Anterior cingulate cortex (tissue), 58 donors: Measurements from ENCODE around the gene TMEM163.
A peak's percentile ranks its signal among the peaks of the same experiment; 100 is the strongest.
"Not testable (repeated sequence)": the region's sequence is repeated elsewhere in the genome, so short reads cannot be mapped to it uniquely, and the experiment has no call there.

ENCODE experiments used
- DNase-seq, 58 donors: peaks; one replicate each; lab custom pipeline; 2025; lab: John Stamatoyannopoulos, UW

TMEM163 gene

DNA sequence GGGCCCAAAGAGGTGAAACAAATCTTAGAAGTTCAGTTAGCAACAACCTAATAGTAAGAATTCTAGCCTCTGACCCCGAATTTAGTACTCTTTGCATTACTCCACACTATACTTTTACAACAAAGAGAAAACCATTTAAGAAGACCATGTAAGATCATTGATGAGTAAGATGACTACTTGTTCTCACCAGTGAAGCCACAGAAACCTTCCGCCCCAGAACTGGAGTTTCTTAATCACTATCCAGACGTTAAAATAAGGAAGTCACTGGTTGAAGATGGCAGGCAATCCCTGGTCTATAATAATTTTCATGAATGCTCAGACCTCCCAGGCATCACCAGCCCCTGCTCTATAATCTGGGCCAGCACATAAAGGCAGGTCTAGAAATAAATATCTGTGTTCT is 95.0 kb downstream of the TMEM163 start:
- DNase-seq, result no peak

DNA sequence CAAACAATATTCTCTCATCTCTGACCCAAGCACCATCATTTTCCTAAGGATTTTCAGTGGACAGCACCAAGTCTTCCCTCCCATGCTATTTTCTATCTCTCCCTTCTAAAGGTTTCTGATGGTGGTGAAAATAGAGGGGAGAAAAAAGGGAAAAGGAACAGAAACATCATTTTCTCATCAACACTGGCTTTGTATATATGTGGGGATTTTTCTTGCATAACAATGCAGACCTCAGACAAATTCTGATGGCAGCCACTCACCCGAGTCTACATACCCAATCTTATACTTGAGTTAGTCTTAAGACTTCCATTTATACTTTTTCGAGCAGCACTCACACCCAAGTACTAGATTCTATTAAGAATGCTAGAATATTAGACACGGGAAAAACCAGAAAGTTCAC is 95.8 kb downstream of the TMEM163 start:
- no peak for DNase-seq

DNA sequence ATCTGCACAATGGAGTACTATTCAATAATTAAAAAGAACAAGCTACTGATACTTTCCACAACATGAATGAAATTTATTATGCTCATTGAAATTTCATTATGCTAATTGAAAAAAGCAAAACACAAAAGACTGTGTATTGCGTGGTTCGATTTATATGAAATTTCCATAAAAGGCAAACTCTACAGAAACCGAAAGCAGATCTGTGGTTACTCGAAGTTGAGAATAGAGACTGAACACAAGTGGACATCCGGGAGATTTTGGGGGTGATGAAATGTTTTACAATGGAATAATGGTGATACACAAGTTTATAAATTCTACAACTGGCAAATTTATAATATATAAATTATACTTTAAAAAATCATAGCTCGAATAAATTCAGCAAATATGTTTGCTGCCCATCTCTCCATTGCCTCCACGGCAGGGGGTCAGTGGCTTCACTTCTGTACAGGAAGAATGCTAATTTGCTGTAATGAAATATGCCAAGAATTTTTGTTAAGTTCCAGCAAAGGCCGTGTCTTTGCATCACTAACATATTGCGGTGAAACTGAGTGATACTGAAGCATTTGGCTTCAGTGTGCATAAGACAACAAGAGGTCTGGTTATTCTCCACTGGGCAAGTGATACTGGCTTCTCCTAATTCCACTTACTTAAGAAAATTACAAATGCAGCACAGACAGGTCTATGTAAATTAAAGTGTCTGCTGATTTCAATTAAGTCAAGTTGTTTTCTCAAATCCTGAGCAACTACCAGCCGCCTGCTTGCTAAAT is 96.7 kb downstream of the TMEM163 start:
- DNase-seq, result no peak

DNA sequence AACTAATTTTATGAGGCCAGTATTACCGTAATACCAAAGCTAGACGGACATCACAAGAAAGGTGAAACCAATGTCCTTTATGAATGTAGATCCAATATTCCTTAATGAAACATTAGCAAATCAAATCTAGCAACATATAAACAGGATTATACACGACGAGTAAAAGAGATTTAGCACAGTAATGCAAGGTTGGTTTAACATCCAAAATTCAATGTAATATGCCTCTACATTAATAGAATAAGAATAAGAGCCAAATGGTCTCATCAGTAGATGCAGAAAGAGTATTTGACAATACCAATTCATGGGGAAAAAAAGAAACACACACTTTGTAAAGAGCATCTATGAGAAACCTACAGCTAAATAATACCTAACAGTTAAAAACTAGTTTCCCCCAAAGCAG is 99.5 kb downstream of the TMEM163 start:
- DNase-seq, result no peak

DNA sequence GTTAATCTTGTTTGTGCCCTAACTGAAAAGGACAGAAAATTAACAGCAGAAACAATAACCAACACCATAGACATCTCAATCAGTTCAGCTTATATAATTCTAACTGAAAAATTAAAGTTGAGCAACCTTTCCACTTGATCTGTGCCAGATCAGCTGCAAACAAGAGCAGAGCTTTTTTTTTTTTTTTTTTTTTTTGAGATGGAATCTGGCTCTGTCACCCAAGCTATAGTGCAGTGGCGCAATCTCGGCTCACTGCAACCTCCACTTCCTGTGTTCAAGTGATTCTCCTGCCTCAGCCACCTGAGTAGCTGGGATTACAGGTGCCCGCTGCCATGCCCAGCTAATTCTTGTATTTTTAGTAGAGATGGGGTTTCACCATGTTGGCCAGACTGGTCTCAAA is 103.3 kb downstream of the TMEM163 start:
- not testable (repeated sequence) for DNase-seq

DNA sequence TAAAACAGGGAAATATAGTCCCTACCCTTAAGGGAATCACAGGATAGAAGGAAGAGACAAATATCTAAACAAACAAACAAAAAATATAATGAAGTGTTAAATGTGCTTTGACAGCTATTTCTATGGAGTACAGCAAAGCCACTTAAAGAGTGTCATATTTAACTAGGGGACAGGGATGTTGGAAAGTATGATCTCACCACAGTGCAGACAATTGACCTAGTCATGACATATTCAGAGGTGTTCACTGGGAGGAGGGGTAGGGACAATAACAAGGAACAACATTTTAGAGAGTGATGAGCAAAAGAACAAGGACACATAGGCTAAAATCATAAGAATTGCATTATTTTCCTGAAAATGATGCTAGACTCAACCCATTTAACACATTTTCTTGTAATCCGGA is 107.5 kb downstream of the TMEM163 start:
- no peak for DNase-seq

DNA sequence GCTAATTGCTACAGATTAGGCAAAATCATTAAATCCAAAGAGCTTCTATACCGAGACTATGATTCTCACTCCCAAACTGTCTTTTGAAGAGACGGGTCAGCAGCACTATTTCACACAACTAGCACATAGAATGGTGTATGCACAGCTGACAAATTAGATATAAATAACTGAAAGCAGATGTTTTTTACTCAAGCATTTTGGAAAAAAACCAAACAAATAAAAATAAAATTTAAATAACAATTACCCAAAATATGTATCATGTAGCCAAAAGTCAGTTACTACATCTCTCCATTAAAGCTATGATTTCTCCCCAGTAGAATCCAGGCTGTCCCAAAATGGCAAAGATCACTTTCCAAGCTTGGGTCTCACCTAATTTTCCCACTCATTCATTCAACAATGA is 107.9 kb downstream of the TMEM163 start:
- DNase-seq, result no peak

DNA sequence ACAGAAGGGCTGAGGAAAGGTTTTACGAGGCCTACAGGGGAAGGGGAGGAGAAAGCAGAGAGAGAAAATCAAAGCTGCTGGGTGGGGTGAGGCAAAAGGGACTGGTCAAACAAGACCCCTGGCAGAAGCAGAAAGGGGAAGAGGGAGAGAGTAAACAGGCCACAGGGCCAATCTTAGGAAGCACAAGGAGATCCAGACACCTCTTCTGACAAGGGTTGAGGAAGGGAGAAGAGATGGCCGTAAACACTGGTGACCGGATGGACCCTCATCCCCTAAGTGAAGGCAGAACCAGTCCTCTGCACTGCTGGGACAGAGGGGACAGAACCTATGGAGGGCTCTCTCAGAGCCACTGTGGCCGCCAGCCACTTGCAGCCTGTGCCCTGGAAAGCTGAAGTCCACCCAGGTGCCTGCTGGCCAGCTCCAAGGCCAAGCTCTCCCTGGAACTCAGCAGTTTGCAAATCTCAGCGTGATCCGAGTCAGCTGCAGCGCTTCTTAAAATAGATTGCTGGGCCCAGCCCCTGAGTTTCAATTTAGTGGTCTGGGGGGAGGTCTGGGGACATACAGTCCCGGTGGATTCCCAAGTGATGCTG is 108.8 kb downstream of the TMEM163 start:
- no peak for DNase-seq

DNA sequence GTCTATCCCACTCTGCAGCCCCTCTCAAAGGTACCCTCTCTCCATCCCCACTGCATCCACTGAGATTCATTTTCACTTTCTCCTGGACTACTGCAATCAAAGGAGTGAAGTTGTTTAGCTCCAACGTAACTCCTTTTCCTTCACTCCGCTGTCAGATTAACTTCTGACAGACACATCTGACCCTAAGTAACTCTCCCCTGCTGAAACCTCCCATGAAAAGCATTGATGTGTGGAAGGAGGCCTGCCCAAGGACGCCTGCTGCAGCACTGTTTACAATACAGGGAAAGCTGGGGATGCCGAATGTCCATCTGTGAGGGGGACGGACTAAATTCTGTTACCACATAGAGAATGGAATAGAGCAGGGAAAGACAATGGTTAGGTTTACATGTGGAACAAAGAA is 114.8 kb downstream of the TMEM163 start:
- no peak for DNase-seq

DNA sequence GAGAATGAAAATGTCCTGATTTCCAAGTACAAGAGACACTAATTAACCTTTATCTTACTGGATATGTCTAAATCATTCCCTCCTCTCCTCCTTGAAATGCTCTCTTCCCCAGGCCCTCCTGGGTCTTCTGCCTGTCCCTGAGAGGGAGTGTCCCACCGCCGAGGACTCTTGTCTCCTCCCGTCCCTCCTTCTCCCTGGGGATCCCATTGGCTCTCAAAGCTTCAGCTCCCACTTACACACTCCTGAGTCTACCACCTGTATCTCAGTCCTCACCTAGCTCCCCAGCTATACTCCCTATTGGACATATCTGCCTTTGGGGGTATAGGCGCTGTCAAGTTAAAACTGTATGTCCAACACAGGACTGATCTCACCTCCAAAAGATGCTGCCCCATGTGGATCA is 116.1 kb downstream of the TMEM163 start:
- no peak for DNase-seq

DNA sequence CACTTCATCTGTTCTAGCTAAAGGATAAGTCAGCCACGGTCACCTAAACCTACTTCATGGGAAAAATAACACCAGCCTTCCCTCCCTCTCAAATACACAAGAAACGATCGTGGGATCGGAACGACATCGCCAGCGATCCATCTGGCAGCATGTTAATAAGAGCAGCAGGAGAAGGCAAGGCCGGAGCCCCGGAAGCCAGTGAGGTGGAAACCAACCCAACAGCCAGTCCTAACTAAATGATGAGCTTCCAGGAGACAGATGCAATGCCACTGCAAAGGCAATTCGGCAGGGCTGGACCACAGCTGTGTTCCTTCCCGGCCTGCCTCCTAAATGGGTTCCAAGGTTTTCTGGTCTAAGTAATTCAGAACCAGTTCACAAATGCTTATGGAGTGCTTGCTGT is 117.5 kb downstream of the TMEM163 start:
- no peak for DNase-seq

DNA sequence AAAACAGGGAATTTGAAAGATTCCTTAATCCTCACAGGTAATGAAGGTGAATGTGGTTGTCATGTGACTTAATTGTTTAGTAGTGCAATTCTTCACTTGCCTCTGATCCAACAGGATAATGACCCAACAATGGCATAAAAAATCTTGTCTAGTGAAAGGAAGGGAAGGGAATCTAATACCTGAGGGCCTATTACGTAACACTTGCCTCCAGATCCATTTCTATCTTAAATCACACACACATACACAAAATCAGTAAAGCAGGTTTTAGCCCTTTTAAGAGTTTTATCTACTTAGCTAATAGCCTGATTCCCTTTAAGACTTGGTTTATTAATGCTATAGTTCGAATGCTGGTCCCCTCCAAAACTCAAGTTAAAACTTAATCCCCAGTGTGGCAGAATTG is 118.6 kb downstream of the TMEM163 start:
- no peak for DNase-seq

DNA sequence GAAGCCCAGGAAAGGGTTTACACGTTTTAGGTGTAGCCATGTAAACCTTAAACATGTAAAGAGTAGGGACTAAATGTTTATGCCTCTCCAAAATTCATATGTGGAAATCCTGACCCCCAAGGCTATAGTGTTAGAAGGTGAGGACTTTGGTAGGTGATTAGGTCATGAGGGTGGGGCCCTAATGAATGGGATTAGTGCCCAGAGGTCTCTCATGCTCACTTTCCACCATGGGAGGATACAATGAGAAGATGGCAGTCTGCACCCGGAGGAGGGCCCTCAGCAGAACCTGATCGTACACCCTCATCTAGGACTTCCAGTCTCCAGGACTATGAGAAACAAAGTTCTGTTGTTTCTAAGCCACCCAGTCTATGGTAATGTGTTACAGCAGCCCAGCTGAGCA is 119.6 kb downstream of the TMEM163 start:
- no peak for DNase-seq

DNA sequence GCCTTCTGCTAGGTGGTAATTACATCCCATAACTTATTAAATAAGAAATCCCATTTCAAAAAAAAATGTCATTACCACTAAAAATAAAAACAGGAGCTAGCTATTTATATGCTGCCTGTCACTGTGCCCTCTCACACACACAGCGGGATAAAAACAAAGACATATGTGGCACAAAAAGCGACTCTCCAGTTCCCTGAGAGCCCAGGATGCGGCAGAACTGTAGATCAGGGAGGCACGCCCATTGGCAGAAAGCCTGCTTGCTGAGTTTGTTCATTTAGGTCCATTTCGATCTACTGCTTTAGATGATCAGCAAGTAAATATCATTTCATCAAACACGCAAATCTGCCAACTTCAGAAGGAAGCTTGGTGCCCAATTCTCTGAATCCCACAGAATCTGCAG is 124.4 kb downstream of the TMEM163 start:
- peak in 2 of 58 donors; percentile 4 for DNase-seq

DNA sequence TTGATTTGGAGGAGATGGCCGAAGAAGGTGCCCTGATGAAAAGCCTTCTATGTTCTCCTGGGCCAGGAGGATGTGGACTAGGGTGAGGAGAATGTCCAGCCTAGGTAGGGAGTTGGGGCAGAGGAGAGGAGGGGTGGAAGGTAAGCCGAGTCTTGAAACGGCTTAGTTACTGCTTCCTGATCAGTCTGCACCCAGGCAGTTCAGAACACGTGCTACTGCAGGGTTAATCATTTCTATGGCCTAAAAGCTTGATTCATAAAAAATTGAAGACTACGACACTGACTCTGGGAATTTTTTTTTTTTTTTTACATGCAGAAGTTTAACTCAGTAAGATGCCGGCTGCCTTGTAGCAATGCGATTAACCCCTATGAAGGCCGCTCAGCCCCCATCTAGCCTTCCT is 125.3 kb downstream of the TMEM163 start:
- no peak for DNase-seq

DNA sequence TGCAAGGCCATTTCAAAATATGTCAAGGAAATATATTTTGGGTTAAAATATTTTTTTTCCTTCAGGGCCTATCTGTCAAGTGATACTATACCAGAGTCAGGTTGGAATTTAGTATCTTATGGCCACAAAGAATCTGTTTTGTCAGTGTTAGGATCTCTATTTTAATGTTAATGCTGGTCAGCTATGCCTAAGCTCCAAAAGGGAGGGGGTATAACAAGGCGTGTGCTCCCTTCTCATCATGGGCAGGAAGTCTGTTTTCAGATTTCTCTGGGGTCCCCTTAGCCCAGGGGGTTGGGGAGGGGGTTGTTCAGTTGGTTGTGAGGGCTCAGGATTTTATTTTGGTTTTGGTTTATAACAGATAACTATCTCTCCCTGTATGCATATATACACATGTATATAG is 126.4 kb downstream of the TMEM163 start:
- DNase-seq, result no peak

DNA sequence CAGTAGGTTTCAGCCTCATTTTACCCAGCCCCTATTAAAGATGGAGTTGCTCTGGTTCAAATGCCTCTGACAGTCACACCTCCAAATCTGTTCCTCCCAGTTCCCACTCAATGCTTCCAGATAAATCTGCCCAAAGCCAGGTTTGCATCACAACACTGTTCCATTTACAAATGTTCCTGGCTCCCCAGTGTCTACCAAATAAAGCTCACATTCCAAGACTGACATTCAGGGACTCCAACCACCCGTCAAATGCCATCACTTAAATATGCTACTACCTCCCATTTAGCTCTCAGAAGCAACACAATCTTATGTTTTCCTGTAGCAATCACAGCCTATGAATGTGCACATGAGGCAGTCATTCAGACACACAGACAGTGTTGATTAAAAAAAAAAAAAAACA is 127.3 kb downstream of the TMEM163 start:
- DNase-seq, result no peak

DNA sequence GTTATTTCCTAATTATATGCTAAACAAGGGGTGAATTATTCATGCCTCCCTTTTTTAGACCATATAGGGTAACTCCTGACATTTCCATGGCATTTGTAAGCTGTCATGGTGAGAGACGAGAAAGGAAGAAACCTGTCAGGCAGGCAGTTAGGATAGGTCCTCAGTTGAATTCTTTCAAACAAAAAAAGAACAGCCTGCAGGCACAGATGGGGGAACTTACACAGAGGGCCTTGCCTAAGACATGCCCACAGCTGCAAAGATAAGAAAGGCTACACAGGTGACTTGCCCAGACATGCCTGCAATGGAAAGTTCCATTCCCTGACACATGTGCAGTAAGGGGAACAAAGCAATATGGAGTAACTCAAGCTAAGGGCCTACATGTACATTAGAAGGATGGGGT is 128.1 kb downstream of the TMEM163 start:
- DNase-seq, result no peak

DNA sequence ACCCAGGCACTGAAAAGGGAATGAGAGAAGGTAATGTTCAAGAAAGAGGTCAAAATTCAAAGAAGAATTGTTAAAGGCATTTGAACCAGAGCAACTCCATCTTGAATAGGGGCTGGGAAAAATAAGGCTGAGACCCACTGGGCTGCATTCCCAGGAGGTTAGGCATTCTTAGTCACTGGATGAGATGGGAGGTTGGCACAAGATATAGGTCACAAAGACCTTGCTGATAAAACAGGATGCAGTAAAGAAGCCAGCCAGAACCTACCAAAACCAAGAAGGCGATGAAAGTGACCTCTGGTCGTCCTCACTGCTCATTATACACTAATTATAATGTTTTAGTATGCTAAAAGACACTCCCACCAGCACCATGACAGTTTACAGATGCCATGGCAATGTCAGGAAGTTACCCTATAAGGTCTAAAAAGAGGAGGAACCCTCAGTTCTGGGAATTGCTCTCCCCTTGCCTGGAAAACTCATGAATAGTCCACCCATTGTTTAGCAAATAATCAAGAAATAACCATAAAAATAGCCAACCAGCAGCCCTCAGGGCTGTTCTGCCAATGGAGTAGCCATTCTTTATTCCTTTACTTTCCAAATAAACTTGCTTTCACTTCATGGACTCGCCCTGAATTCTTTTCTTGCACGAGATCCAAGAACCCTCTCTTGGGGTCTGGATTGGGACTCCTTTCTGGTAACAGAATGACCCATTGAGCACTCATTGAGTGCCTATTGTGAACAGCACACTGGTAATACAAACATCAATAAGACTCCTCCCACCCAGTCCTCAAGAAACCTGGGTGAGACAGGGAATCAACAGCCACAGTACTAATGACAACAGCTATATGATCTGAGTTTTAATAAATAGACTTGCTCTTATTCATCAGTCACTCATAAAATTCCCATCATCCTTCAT is 129.4 kb downstream of the TMEM163 start:
- DNase-seq, result not testable (repeated sequence)

DNA sequence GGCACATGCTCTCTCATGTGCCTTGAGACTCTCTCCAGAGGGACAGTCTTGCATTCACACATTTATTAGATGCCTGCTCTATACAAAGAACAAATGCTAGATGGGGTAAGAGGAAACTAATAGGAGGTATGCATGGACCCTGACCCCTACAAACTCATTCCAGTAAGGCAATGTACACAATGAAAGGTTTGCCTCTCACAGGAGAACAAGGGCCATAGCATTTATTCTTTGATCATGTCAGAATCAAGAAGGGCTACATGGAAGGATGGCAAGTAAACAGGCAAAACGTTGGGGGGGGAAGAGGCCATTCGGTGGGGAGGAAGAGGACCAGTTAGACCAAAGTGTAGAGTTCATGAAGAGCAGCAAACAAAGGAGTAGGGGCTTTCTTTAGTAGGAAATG is 130.2 kb downstream of the TMEM163 start:
- no peak for DNase-seq

DNA sequence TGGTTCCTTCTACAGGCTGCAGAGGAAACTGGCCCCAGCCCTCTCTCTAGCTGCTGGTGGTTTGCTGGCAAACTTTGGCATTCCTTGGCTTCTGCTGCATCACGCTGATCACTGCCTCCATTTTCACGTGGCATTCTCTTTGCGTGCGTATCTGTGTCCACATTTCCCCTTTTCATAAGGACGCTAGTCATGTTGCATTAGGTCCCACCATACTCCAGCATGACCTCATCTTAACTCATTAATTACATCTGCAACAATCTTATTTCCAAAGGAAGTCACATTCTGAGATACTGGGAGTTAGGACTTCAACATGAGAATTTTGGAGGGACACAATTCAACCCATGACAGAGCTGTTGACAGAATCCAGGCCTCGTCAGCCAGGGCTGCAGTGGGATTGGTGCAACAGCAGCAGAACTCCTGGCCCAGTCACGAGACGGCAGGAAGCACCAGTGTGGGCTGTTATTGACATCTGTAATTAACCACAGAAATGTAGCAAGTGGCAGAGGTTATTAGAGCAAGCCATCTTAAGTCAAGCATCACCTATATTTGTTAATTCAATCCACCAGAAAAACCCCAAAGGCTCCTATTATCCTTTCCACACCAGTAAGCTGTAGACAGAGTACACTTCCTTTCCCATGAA is 132.4 kb downstream of the TMEM163 start:
- no peak for DNase-seq
